Activated naive CD4-positive, alpha-beta T cell treated with anti-CD3 and anti-CD28 coated beads, Interleukin-2, amount 50 U/mL, for 72 hours (primary cell): Measurements from ENCODE around the gene TCP10L. TPM values are rescaled to one million over a fixed set of nuclear protein-coding genes. Genes with fewer than 3 reads are reported as not detected.

Source experiments
- ATAC-seq, 2 donors: fragments of 150-1000 bp; cut with Tn5 transposase; 2 replicates each; pipeline ENCODE4 v1.10.0; 2021; ENCODE audit warnings: mild to moderate bottlenecking in 2 of 2, moderate library complexity in 2 of 2
- DNase-seq, 2 donors: peaks; one replicate each; pipeline ENCODE4 v3.0.0; 2021 to 2022; ENCODE audit warnings: low spot score in 2 of 2
- H3K27ac Mint-ChIP-seq, 2 donors: one replicate each; pipeline ENCODE4 v1.8.0; 2022; ENCODE audit warnings: mild to moderate bottlenecking in 2 of 2, mixed read lengths in 2 of 2
- H3K36me3 Mint-ChIP-seq, 2 donors: one replicate each; pipeline ENCODE4 v1.8.0; 2022; ENCODE audit warnings: mixed read lengths in 2 of 2
- H3K9me3 Mint-ChIP-seq, 2 donors: one replicate each; pipeline ENCODE4 v1.8.0; 2022; ENCODE audit warnings: mixed read lengths in 2 of 2
- total RNA-seq, 2 donors: library from RNA; stranded (reverse); gene quantifications; one replicate each; pipeline ENCODE4 v1.2.3, GENCODE V29; 2022

TCP10L gene
- total RNA-seq, 2 donors from 2014 or later = 0.91 to 1.5 TPM

DNA sequence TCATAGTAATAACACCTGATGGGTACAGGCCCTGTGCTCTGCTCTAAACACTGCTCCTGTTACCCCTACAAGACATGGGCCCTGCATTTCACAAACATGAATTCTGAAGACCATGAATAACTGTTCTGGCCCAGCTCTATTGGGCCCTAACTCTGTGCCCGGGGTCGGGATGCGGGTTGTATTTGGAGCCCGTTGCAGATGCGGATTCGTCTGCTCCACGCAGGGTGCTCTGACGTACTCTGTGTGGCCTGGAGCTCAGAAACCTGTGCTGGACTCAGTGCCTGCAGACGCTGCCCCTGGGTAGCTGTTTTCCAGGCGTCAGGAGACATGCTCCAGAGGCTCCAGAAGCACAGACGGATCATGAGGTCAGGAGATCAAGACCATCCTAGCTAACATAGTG lies 10.1 kb upstream of the TCP10L start:
- H3K9me3 Mint-ChIP-seq = no peaks in the 10 kb centered on the region
- ATAC-seq (no peak), DNase-seq (no peak)
- H3K36me3 Mint-ChIP-seq = no peaks in the 10 kb centered on the region
- H3K27ac Mint-ChIP-seq = no peak overlapping the region

DNA sequence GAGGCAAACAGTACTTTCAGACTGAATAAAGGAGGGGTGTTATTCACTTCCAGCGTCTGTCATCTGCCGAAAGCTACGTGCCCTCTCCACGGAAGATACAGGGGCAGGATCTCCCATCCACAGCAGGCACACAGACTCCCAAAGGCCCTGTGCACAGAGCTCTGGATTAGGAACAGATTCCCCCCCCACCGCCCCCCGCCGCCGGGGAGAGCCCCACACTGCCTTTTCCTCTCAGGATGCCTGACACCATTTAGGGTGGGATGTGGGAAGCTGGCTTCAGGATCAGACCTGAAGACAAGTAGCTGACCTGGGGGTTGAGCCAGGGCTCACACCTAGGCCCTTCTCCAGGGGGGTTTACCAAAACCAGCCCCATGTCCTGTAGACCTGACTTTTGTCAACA lies 8.4 kb upstream of the TCP10L start:
- Mint-ChIP-seq H3K9me3 (no peaks in the 10 kb centered on the region), H3K27ac (no peak overlapping the region), H3K36me3 (no peaks in the 10 kb centered on the region)
- ATAC-seq (no peak), DNase-seq (no peak)

DNA sequence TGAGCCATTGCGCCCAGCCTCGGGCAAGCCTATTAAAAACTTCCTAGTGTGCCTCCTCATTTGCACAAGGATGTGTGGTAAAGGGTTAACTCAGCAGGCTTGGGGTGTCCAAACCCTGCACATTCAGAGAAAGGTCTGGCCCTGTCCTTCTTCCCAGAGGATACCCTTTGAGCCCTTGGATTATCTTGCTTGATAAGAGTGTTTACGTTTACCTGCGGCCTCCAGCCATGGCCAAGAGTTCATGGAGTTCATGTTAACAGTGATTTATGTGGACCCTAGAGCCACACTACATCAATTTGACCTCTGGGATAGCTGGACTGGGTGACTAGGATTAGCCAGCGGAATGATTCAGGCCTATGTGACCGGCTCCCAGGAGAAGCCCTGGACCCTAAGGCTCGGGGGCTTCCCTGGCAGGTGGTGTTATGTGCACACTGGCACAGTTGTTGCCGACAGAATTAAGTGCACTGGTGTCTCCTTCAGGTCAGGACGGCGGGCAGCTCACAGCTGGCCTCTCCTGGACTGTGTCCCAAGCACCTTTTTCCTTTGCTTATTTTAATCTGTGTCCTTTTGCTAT lies 7.7 kb upstream of the TCP10L start:
- ATAC-seq = no peak
- Mint-ChIP-seq H3K27ac (no peak overlapping the region), H3K36me3 (no peaks in the 10 kb centered on the region), H3K9me3 (no peaks in the 10 kb centered on the region)
- no peak for DNase-seq

DNA sequence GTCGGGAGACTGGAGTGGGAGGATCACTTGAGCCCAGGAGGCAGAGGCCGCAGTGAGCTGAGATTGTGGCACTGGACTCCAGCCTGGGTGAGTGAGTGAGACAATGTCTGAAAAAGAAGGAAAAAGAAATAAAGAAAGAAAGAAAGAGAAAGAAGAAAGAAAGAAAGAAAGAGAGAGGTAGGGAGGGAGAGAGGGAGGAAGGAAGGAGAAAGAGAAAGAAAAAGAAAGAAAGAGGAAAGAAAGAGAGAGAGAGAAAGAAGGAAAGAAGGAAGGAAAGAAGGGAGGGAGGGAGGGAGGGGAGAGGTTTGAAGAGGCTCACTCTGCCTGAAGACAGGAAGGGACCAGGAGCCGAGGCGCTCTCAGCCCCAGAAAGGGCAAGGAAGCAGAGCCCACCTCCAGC lies 4.8 kb upstream of the TCP10L start:
- no peak for ATAC-seq
- Mint-ChIP-seq H3K9me3 (no peaks in the 10 kb centered on the region), H3K36me3 (no peaks in the 10 kb centered on the region), H3K27ac (no peak overlapping the region)
- no peak for DNase-seq

GRCh38 chr21:32587651-32588050 lies 2.3 kb upstream of the TCP10L start:
- Mint-ChIP-seq H3K9me3 (no peaks in the 10 kb centered on the region), H3K36me3 (no peaks in the 10 kb centered on the region), H3K27ac (no peak overlapping the region)
- DNase-seq = no peak
- ATAC-seq = no peak

DNA sequence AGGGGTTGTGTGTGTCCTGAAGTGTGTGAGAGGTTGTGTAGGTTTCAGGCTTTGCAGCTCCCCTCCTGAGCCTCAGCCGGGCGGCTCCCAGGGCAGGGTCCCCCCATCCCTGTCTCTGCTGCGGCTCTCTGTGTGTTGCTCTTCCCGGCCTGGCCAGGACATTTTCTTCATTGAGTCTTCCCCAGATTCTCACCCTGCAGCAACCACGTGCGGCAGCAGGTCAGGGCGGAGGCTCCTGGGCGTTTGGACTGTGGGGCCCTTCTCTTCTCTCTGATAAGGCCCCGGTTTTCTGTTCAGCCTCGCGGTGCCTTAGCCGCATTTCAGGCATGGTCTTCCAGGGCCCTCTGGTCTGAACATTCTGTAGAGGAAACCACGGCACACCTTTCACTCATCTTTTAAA lies 1.8 kb upstream of the TCP10L start:
- H3K9me3 Mint-ChIP-seq = no peaks in the 10 kb centered on the region
- no peaks in the 10 kb centered on the region for H3K36me3 Mint-ChIP-seq
- no peak for ATAC-seq

GRCh38 chr21:32585970-32586369 lies 647 bp upstream of the TCP10L start:
- DNase-seq (no peak), ATAC-seq (no peak)
- Mint-ChIP-seq H3K36me3 (no peaks in the 10 kb centered on the region), H3K9me3 (no peaks in the 10 kb centered on the region), H3K27ac (no peak overlapping the region)

More for the DNA sequence above, 1.8 kb upstream of the TCP10L start:
- H3K27ac Mint-ChIP-seq = no peak overlapping the region
- no peak for DNase-seq

DNA sequence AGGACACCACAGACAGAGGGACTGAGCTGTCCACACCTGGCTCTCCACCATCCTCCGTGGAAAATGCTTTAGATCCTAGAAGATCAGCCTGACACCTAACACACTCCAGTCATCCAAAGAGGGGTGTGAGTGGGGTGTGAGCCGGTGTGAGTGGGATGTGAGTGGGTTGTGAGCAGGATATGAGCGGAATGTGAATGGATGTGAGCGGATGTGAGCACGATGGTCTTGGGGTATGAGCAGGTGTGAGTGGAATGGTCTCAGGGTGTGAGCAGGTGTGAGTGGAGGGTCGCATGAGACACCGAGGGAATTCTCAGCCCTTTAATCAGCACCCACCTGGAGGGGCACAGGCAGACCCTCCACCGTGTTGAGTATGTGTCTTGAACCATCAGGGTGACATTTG lies 851 bp downstream of the TCP10L start:
- no peaks in the 10 kb centered on the region for H3K9me3 Mint-ChIP-seq
- DNase-seq (no peak), ATAC-seq (no peak)
- no peak overlapping the region for H3K27ac Mint-ChIP-seq
- H3K36me3 Mint-ChIP-seq = no peaks in the 10 kb centered on the region

DNA sequence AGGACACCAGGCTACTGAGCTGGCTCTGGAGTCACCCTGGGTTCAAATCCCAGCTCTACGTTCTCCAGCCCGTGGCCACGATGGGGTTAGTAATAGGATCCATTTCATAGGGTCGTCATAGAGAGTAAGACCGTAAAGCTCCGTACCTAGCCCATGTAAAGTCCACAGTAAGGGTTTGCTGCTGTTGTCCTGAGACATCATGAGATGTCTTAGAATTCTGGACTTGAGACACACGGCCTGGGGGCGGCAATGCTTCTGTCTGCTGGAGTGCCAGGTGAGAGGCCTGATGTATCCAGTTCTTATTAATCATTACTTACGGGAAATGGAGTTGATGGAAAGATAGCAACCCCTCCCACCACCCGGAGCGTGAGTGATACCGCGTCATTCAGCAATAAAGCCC lies 3.6 kb downstream of the TCP10L start:
- ATAC-seq (no peak), DNase-seq (no peak)
- H3K27ac Mint-ChIP-seq = no peak overlapping the region
- no peaks in the 10 kb centered on the region for H3K9me3 Mint-ChIP-seq
- H3K36me3 Mint-ChIP-seq = no peaks in the 10 kb centered on the region

GRCh38 chr21:32580949-32581348 lies 4.4 kb downstream of the TCP10L start:
- DNase-seq (no peak), ATAC-seq (no peak)
- Mint-ChIP-seq H3K36me3 (no peaks in the 10 kb centered on the region), H3K9me3 (no peaks in the 10 kb centered on the region), H3K27ac (no peak overlapping the region)

DNA sequence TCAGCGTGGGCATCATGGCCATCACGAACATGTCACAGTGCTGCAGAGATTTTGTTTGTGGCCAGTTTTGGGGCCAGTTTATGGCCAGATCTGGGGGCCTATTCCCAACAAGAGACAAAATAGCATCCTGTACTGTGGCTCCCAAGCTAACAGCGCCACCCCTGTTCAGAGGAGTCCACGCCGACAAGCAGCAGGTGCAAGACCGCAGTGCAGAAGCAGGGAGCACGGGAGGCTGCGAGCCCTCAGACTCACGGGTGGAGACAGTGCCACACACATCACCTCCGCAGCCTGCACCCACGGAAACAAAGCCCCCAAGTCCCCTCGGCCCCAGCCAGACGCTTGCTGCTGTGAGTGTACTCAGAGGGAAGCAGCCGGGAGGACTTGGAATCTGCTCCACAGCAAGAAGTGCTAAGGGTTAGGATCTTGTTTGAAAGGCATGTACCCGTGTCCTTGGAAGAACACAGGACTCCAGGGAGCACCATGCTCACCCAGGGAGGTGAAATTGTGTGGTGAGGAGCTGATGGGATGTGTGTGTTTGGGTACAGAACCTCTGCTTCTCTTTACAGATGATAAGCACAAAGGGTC lies 7.1 kb downstream of the TCP10L start:
- DNase-seq (peak in 1 of 2 donors; percentile 27), ATAC-seq (peak in 1 of 2 donors; percentile 77)
- Mint-ChIP-seq H3K9me3 (no peaks in the 10 kb centered on the region), H3K27ac (no peak overlapping the region), H3K36me3 (no peaks in the 10 kb centered on the region)

GRCh38 chr21:32576011-32576410 lies 9.3 kb downstream of the TCP10L start:
- Mint-ChIP-seq H3K27ac (no peak overlapping the region), H3K36me3 (no peaks in the 10 kb centered on the region), H3K9me3 (no peaks in the 10 kb centered on the region)
- DNase-seq (no peak), ATAC-seq (no peak)

DNA sequence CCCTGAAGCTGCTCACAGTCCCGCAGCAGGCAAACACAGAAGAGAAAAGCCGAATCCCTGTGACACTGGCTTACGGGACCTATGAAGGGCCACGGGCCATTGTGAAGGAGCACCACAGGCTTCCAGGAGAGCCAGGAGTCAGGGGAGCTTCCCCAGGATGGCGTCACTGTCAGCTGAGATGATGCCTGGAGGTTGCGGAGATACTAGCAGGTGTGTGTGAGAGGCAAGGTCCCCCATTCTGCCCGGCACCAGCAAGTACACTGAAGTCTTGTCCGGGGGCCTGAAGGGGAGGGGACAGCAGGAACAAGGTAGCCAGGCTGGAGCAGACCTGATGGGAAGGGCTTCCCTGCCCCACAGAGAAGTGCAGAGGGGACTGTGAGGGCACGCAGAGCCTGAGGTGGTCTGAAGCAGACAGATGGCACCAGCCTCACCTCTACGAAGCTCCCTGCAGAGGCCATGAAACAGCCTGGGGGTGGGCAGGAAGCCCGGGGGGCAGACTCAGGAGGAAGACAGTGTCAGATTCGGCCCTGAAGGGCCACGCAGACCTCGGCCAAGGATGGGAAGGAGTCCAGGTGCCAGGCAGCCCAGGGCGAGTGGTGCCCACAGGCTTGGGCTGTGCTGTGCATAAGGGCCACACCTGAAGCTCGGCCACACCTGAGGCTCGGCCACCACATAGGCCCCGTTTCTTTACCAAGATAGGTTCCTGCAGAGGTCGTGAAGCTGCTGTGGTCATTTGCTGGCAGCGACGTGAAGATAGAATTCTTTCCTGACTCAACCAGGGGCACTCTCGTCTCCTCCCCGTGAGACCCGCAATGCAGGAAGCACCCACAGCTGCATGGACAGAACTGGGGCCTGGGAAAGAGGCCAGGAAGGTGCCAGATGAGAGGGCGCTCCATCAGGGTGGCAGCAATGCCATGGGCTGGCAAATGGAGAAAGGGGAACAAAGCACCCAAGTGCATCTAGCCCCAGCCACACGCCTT lies 10.1 kb downstream of the TCP10L start:
- H3K36me3 Mint-ChIP-seq = no peaks in the 10 kb centered on the region
- no peaks in the 10 kb centered on the region for H3K9me3 Mint-ChIP-seq
- H3K27ac Mint-ChIP-seq = no peak overlapping the region
- DNase-seq (no peak), ATAC-seq (no peak)

GRCh38 chr21:32572574-32573420 lies 12.5 kb downstream of the TCP10L start:
- no peak for DNase-seq
- no peaks in the 10 kb centered on the region for H3K36me3 Mint-ChIP-seq
- no peaks in the 10 kb centered on the region for H3K9me3 Mint-ChIP-seq
- ATAC-seq = no peak
- no peak overlapping the region for H3K27ac Mint-ChIP-seq

DNA sequence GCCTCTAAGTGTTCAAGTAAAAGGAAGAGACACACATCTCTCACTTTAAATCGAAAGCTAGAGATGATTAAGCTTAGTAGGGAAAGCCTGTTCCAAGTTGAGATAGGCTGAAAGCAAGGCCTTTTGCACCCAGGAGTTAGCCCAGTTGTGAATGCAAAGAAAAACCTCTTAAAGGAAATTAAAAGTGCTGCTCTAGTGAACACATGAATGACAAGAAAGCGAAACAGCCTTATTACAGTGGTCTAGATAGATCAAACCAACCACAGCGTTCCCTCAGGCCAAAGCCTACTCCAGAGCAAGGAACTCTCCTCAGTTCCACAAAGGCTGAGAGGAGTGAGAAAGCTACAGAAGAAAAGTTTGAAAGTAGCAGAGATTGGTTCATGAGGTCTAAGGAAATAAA lies 14.9 kb downstream of the TCP10L start:
- Mint-ChIP-seq H3K36me3 (peaks cover 0 to 2% of the 10 kb centered on the region in 2 donors), H3K27ac (peak overlapping the region in 1 of 2 donors; percentile 37), H3K9me3 (peaks cover 0 to 1% of the 10 kb centered on the region in 2 donors)
- DNase-seq (no peak), ATAC-seq (no peak)

GRCh38 chr21:32569261-32570230 lies 15.8 kb downstream of the TCP10L start:
- ATAC-seq (peak; percentile 94 to 96), DNase-seq (peak; percentile 77 to 81)
- Mint-ChIP-seq H3K9me3 (peaks cover 0 to 10% of the 10 kb centered on the region in 2 donors), H3K36me3 (peaks cover 0 to 11% of the 10 kb centered on the region in 2 donors), H3K27ac (peak overlapping the region; percentile 41 to 70)
